ENCODE results near the gene TNFSF10. TPM values are rescaled to one million over a fixed set of nuclear protein-coding genes. Genes with fewer than 3 reads are reported as not detected.

The TNFSF10 gene
- total RNA-seq, 1 experiment from 2014 or later = 1.0 TPM

GRCh38 chr3:172475703-172476102, 47.5 kb downstream of the TNFSF10 start:
- no peaks in the 10 kb centered on the region for H3K27me3 ChIP-seq (replicated peaks)
- DNase-seq (ENCODE audit: low read depth in 1 of 2, low spot score in 2 of 2) = no peak
- H3K4me1 ChIP-seq (replicated peaks) = 0 out of 2 replicates have a peak, but pooled peaks cover 5% of the 10 kb centered on the region
- no peaks in the 10 kb centered on the region for H3K36me3 ChIP-seq
- H3K27ac ChIP-seq = no peak overlapping the region
- no peak overlapping the region for H3K4me3 ChIP-seq
- H3K9me3 ChIP-seq (replicated peaks) = no peaks in the 10 kb centered on the region

GRCh38 chr3:172471903-172472302, 51.3 kb downstream of the TNFSF10 start:
- Histone ChIP-seq H3K9me3 (replicated peaks) (no peaks in the 10 kb centered on the region), H3K36me3 (no peaks in the 10 kb centered on the region), H3K4me3 (no peak overlapping the region), H3K27me3 (replicated peaks) (no peaks in the 10 kb centered on the region), H3K4me1 (replicated peaks) (peaks cover 23% of the 10 kb centered on the region), H3K27ac (no peak overlapping the region)
- DNase-seq (ENCODE audit: low read depth in 1 of 2, low spot score in 2 of 2) = no peak

GRCh38 chr3:172470588-172470987, 52.6 kb downstream of the TNFSF10 start:
- no peak overlapping the region for H3K27ac ChIP-seq
- H3K4me1 ChIP-seq (replicated peaks) = peaks cover 19% of the 10 kb centered on the region
- H3K27me3 ChIP-seq (replicated peaks) = no peaks in the 10 kb centered on the region
- H3K4me3 ChIP-seq = no peak overlapping the region
- H3K9me3 ChIP-seq (replicated peaks) = no peaks in the 10 kb centered on the region
- DNase-seq (ENCODE audit: low read depth in 1 of 2, low spot score in 2 of 2) = no peak
- H3K36me3 ChIP-seq = no peaks in the 10 kb centered on the region

- no peaks in the 10 kb centered on the region for H3K9me3 ChIP-seq (replicated peaks)
- H3K36me3 ChIP-seq = no peaks in the 10 kb centered on the region
- no peaks in the 10 kb centered on the region for H3K27me3 ChIP-seq (replicated peaks)
- no peak overlapping the region for H3K4me3 ChIP-seq
- peak in 1 of 2 experiments; percentile 27 for DNase-seq (ENCODE audit: low read depth in 1 of 2, low spot score in 2 of 2)
- H3K4me1 ChIP-seq (replicated peaks) = peaks cover 19% of the 10 kb centered on the region
- H3K27ac ChIP-seq = no peak overlapping the region
Observed at GRCh38 chr3:172467170-172467824, 55.9 kb downstream of the TNFSF10 start.

- no peaks in the 10 kb centered on the region for H3K27me3 ChIP-seq (replicated peaks)
- no peak overlapping the region for H3K4me3 ChIP-seq
- DNase-seq (ENCODE audit: low read depth in 1 of 2, low spot score in 2 of 2) = peak in 1 of 2 experiments; percentile 4
- peaks cover 19% of the 10 kb centered on the region for H3K4me1 ChIP-seq (replicated peaks)
- H3K36me3 ChIP-seq = no peaks in the 10 kb centered on the region
- H3K27ac ChIP-seq = no peak overlapping the region
- H3K9me3 ChIP-seq (replicated peaks) = no peaks in the 10 kb centered on the region
Observed at GRCh38 chr3:172466553-172467130, 56.6 kb downstream of the TNFSF10 start.

GRCh38 chr3:172465281-172465680, 57.9 kb downstream of the TNFSF10 start:
- no peak for DNase-seq (ENCODE audit: low read depth in 1 of 2, low spot score in 2 of 2)

GRCh38 chr3:172464306-172464705, 58.9 kb downstream of the TNFSF10 start:
- H3K4me1 ChIP-seq (replicated peaks) = peaks cover 19% of the 10 kb centered on the region
- no peaks in the 10 kb centered on the region for H3K9me3 ChIP-seq (replicated peaks)
- no peak overlapping the region for H3K27ac ChIP-seq
- no peak overlapping the region for H3K4me3 ChIP-seq
- no peak for DNase-seq (ENCODE audit: low read depth in 1 of 2, low spot score in 2 of 2)
- H3K27me3 ChIP-seq (replicated peaks) = no peaks in the 10 kb centered on the region
- H3K36me3 ChIP-seq = no peaks in the 10 kb centered on the region

More at GRCh38 chr3:172465281-172465680, 57.9 kb downstream of the TNFSF10 start:
- H3K9me3 ChIP-seq (replicated peaks) = no peaks in the 10 kb centered on the region
- H3K36me3 ChIP-seq = no peaks in the 10 kb centered on the region
- H3K27me3 ChIP-seq (replicated peaks) = no peaks in the 10 kb centered on the region
- no peak overlapping the region for H3K27ac ChIP-seq
- H3K4me3 ChIP-seq = no peak overlapping the region
- H3K4me1 ChIP-seq (replicated peaks) = peaks cover 19% of the 10 kb centered on the region

GRCh38 chr3:172461530-172462138, 61.6 kb downstream of the TNFSF10 start:
- Histone ChIP-seq H3K27ac (no peak overlapping the region), H3K4me3 (no peak overlapping the region), H3K36me3 (no peaks in the 10 kb centered on the region), H3K9me3 (replicated peaks) (no peaks in the 10 kb centered on the region), H3K4me1 (replicated peaks) (no peaks in the 10 kb centered on the region), H3K27me3 (replicated peaks) (no peaks in the 10 kb centered on the region)
- peak in 1 of 2 experiments; percentile 21 for DNase-seq (ENCODE audit: low read depth in 1 of 2, low spot score in 2 of 2)

GRCh38 chr3:172456404-172456803, 66.8 kb downstream of the TNFSF10 start:
- no peaks in the 10 kb centered on the region for H3K4me1 ChIP-seq (replicated peaks)
- DNase-seq (ENCODE audit: low read depth in 1 of 2, low spot score in 2 of 2) = no peak
- no peaks in the 10 kb centered on the region for H3K9me3 ChIP-seq (replicated peaks)
- no peak overlapping the region for H3K4me3 ChIP-seq
- H3K27ac ChIP-seq = no peak overlapping the region
- no peaks in the 10 kb centered on the region for H3K27me3 ChIP-seq (replicated peaks)
- no peaks in the 10 kb centered on the region for H3K36me3 ChIP-seq

Other genes with a start within 250 kb of the TNFSF10 start
- not detected in 2 replicates for gene GHSR, start 75.0 kb downstream of the TNFSF10 start, total RNA-seq (2014; rRNA removed; shearing (Covaris generic))
- gene NCEH1, start 187.6 kb upstream of the TNFSF10 start, total RNA-seq (2014; rRNA removed; shearing (Covaris generic)) = 9.7 and 16.4 TPM in 2 replicates
- 84.6 and 97.0 TPM in 2 replicates for gene ECT2, start 227.3 kb upstream of the TNFSF10 start, total RNA-seq (2014; rRNA removed; shearing (Covaris generic))